ENCODE measurements around the gene CDC14A.
A peak's percentile ranks its signal among the peaks of the same experiment; 100 is the strongest.

CDC14A gene

GRCh38 chr1:100456880-100457279 lies 104.6 kb downstream of the CDC14A start:
- DNase-seq, result no peak

GRCh38 chr1:100457683-100458082 lies 105.4 kb downstream of the CDC14A start:
- DNase-seq, result no peak

- DNase-seq, result no peak
Measured at GRCh38 chr1:100458661-100459357, 106.5 kb downstream of the CDC14A start.

- peak; percentile 63 to 66 for DNase-seq
Measured at GRCh38 chr1:100459358-100460114, 107.2 kb downstream of the CDC14A start.

GRCh38 chr1:100461222-100461621 lies 108.9 kb downstream of the CDC14A start:
- no peak for DNase-seq

- DNase-seq, result no peak
Measured at GRCh38 chr1:100462326-100463025, 110.2 kb downstream of the CDC14A start.

GRCh38 chr1:100463791-100464424 lies 111.6 kb downstream of the CDC14A start:
- DNase-seq, result peak; percentile 31 to 70

- DNase-seq, result no peak
Measured at GRCh38 chr1:100469578-100469977, 117.3 kb downstream of the CDC14A start.

GRCh38 chr1:100474834-100475233 lies 122.5 kb downstream of the CDC14A start:
- no peak for DNase-seq

- no peak for DNase-seq
Measured at GRCh38 chr1:100476735-100477290, 124.5 kb downstream of the CDC14A start.

GRCh38 chr1:100478816-100479215 lies 126.5 kb downstream of the CDC14A start:
- no peak for DNase-seq

GRCh38 chr1:100479620-100480338 lies 127.5 kb downstream of the CDC14A start:
- DNase-seq, result no peak

- no peak for DNase-seq
Measured at GRCh38 chr1:100481303-100481702, 129.0 kb downstream of the CDC14A start.

GRCh38 chr1:100482167-100482566 lies 129.9 kb downstream of the CDC14A start:
- no peak for DNase-seq

- DNase-seq, result no peak
Measured at GRCh38 chr1:100482748-100483147, 130.4 kb downstream of the CDC14A start.

- no peak for DNase-seq
Measured at GRCh38 chr1:100483230-100483629, 130.9 kb downstream of the CDC14A start.

- no peak for DNase-seq
Measured at GRCh38 chr1:100485855-100486258, 133.6 kb downstream of the CDC14A start.

- no peak for DNase-seq
Measured at GRCh38 chr1:100494393-100495084, 142.2 kb downstream of the CDC14A start.

GRCh38 chr1:100496896-100497295 lies 144.6 kb downstream of the CDC14A start:
- DNase-seq, result no peak

GRCh38 chr1:100497796-100498195 lies 145.5 kb downstream of the CDC14A start:
- no peak for DNase-seq

- no peak for DNase-seq
Measured at GRCh38 chr1:100499194-100499811, 147.0 kb downstream of the CDC14A start.
